Measurements from ENCODE around the gene SPNS2. TPM values are rescaled to one million over a fixed set of nuclear protein-coding genes. Genes with fewer than 3 reads are reported as not detected.

The SPNS2 gene
- total and polyA plus RNA-seq, 2 donors (not counting 1 experiment from before 2014, with no cell fraction given) = 0.17 TPM; not detected in 1

DNA sequence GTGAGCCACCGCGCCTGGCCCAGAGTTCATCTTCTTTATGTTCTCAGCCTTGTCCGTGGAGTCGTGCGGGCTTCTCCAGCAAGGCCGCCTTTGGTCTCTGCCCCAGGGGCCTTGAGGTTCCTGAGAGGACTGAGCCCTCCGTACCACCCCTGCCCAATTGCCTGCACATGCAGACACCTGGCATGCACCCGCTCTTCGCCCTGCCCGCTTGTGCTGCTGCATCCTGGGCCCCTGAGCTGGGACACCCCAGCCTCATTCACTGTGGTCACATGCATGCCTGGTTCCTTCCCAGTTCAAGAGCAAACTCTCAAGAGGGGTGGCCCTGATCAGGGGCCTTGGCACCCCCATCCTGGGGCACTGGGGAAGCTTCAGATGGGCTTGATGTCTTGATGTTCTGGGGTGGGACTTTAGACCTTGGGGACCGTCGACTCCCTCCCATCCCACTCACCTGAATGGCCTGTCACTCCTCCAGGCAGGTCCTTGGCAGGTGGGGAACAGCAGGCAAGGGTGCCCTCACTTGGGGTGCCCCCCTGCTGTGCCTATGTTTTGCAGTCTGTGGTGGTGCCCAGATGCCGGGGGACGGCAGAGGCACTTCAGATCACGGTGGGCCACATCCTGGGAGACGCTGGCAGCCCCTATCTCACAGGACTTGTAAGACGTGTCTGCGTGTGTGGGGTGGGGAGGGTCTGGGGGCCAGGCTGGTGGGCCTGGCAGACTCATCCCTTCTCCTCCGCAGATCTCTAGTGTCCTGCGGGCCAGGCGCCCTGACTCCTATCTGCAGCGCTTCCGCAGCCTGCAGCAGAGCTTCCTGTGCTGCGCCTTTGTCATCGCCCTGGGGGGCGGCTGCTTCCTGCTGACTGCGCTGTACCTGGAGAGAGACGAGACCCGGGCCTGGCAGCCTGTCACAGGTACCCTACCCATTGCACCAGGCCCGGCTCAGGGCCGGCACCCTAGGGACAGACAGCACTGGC, 12.7 kb upstream of the SPNS2 start:
- DNase-seq (ENCODE audit: low read depth in 2 of 2) = no peak
- Histone ChIP-seq H3K36me3 (ENCODE audit: control insufficient read depth, insufficient read depth, low read length) (no peaks in the 10 kb centered on the region), H3K27ac (ENCODE audit: insufficient read depth, low read length) (no peak overlapping the region)

DNA sequence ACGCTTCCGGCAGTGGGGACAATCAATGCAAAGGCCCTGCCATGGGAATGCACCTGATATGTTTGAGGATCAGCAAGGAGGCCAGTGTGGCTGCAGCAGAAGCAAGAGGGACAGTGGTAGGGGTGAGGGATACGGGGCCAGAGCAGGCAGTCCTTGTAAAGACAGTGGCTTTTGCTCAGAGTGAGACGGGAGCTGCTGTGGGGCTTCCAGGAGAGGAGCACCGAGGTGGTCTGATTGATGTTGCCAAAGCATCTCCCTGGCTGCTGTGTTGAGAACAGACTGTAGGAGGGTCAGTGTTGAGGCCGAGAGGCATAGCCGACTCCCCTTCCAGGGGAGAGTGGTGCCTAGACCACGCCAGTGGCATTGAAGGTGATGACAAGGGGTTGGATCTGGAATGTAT, 11.4 kb upstream of the SPNS2 start:
- Histone ChIP-seq H3K4me2 (ENCODE audit: extremely low read depth, insufficient read depth, low read length) (no peak overlapping the region), H3K79me2 (ENCODE audit: control insufficient read depth, insufficient read depth, low read length) (no peaks in the 10 kb centered on the region), H3K9ac (ENCODE audit: insufficient read depth, low read length) (no peak overlapping the region), H2AFZ (ENCODE audit: low read length) (no peak overlapping the region), H3K9me3 (ENCODE audit: control insufficient read depth, insufficient read depth, low read depth, low read length) (no peaks in the 10 kb centered on the region), H3K27me3 (ENCODE audit: control insufficient read depth, insufficient read depth, low read length) (no peaks in the 10 kb centered on the region), H3K4me1 (ENCODE audit: control insufficient read depth, extremely low read depth, insufficient read depth, low read length) (no peaks in the 10 kb centered on the region), H3K4me3 (replicated peaks in 1 of 4; ENCODE audit: control extremely low read depth in 1 of 4, insufficient read depth in 1 of 4, low read depth in 3 of 4, low read length in 4 of 4) (no peak overlapping the region), H3K27ac (ENCODE audit: insufficient read depth, low read length) (no peak overlapping the region), H4K20me1 (ENCODE audit: control insufficient read depth, extremely low read depth, insufficient read depth, low read length) (no peaks in the 10 kb centered on the region), H3K36me3 (ENCODE audit: control insufficient read depth, insufficient read depth, low read length) (no peaks in the 10 kb centered on the region)
- TF ChIP-seq, protein P1, sequence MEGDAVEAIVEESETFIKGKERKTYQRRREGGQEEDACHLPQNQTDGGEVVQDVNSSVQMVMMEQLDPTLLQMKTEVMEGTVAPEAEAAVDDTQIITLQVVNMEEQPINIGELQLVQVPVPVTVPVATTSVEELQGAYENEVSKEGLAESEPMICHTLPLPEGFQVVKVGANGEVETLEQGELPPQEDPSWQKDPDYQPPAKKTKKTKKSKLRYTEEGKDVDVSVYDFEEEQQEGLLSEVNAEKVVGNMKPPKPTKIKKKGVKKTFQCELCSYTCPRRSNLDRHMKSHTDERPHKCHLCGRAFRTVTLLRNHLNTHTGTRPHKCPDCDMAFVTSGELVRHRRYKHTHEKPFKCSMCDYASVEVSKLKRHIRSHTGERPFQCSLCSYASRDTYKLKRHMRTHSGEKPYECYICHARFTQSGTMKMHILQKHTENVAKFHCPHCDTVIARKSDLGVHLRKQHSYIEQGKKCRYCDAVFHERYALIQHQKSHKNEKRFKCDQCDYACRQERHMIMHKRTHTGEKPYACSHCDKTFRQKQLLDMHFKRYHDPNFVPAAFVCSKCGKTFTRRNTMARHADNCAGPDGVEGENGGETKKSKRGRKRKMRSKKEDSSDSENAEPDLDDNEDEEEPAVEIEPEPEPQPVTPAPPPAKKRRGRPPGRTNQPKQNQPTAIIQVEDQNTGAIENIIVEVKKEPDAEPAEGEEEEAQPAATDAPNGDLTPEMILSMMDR (conservative IDR thresholded peaks at IDR 0.05 in 1 of 2, IDR thresholded peaks at IDR 0.05 in 1 of 2; ENCODE audit: low read depth in 1 of 2, low read length in 2 of 2) = no peak
- TF ChIP-seq EZH2 (IDR thresholded peaks at IDR 0.05; ENCODE audit: low read length, missing control alignments) = no peak
- no peak for DNase-seq (ENCODE audit: low read depth in 2 of 2)

More for the DNA sequence above, 12.7 kb upstream of the SPNS2 start:
- Histone ChIP-seq H3K79me2 (ENCODE audit: control insufficient read depth, insufficient read depth, low read length) (no peaks in the 10 kb centered on the region), H2AFZ (ENCODE audit: low read length) (no peak overlapping the region), H3K9me3 (ENCODE audit: control insufficient read depth, insufficient read depth, low read depth, low read length) (no peaks in the 10 kb centered on the region), H3K27me3 (ENCODE audit: control insufficient read depth, insufficient read depth, low read length) (no peaks in the 10 kb centered on the region), H3K4me2 (ENCODE audit: extremely low read depth, insufficient read depth, low read length) (no peak overlapping the region), H4K20me1 (ENCODE audit: control insufficient read depth, extremely low read depth, insufficient read depth, low read length) (no peaks in the 10 kb centered on the region), H3K9ac (ENCODE audit: insufficient read depth, low read length) (no peak overlapping the region), H3K4me3 (replicated peaks in 1 of 4; ENCODE audit: control extremely low read depth in 1 of 4, insufficient read depth in 1 of 4, low read depth in 3 of 4, low read length in 4 of 4) (no peak overlapping the region), H3K4me1 (ENCODE audit: control insufficient read depth, extremely low read depth, insufficient read depth, low read length) (no peaks in the 10 kb centered on the region)
- TF ChIP-seq, protein P1 (conservative IDR thresholded peaks at IDR 0.05 in 1 of 2, IDR thresholded peaks at IDR 0.05 in 1 of 2; ENCODE audit: low read depth in 1 of 2, low read length in 2 of 2) = no peak
- no peak for TF ChIP-seq EZH2 (IDR thresholded peaks at IDR 0.05; ENCODE audit: low read length, missing control alignments)

DNA sequence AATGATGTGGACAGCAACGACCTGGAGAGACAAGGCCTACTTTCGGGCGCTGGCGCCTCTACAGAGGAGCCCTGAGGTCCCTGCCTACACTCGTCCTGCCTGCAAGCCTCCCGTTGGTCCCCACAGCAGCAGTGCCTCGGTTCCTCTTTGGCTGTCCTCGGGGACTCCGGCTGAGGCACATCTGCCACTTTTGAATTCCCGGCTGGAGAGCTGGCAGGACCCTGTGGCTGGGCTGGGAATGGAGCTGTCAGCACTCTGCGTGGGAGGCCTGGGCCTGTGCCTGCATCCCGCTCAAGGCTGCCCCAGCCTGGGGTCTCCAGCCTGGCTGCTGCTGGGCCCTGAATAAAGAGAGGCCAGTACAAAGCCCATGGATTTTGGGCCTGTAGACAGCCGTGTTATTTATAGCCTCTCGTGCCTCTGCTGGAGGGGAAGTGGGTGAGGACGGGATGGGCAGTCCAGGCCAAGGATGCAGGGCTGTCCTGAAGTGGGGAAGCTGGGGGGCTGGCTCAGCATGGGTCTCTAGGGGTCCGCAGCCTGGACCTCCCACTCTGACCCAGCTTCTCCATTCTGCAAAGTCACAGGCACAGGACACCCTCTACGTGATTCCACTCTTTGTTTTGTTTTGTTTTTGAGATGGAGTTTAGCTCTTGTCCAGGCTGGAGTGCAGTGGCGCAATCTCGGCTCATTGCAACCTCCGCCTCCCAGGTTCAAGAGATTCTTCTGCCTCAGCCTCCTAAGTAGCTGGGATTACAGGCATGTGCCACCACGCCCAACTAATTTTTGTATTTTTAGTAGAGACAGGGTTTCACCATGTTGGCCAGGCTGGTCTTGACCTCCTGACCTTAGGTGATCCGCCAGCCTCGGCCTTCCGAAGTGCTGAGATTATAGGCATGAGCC, 10.6 kb upstream of the SPNS2 start:
- Histone ChIP-seq H3K79me2 (ENCODE audit: control insufficient read depth, insufficient read depth, low read length) (no peaks in the 10 kb centered on the region), H3K9me3 (ENCODE audit: control insufficient read depth, insufficient read depth, low read depth, low read length) (no peaks in the 10 kb centered on the region), H3K27ac (ENCODE audit: insufficient read depth, low read length) (no peak overlapping the region), H3K36me3 (ENCODE audit: control insufficient read depth, insufficient read depth, low read length) (no peaks in the 10 kb centered on the region), H3K4me2 (ENCODE audit: extremely low read depth, insufficient read depth, low read length) (no peak overlapping the region), H4K20me1 (ENCODE audit: control insufficient read depth, extremely low read depth, insufficient read depth, low read length) (no peaks in the 10 kb centered on the region), H3K4me1 (ENCODE audit: control insufficient read depth, extremely low read depth, insufficient read depth, low read length) (no peaks in the 10 kb centered on the region), H3K9ac (ENCODE audit: insufficient read depth, low read length) (no peak overlapping the region), H3K27me3 (ENCODE audit: control insufficient read depth, insufficient read depth, low read length) (no peaks in the 10 kb centered on the region), H2AFZ (ENCODE audit: low read length) (no peak overlapping the region), H3K4me3 (replicated peaks in 1 of 4; ENCODE audit: control extremely low read depth in 1 of 4, insufficient read depth in 1 of 4, low read depth in 3 of 4, low read length in 4 of 4) (no peak overlapping the region)
- TF ChIP-seq, protein P1 (conservative IDR thresholded peaks at IDR 0.05 in 1 of 2, IDR thresholded peaks at IDR 0.05 in 1 of 2; ENCODE audit: low read depth in 1 of 2, low read length in 2 of 2) = no peak
- no peak for TF ChIP-seq EZH2 (IDR thresholded peaks at IDR 0.05; ENCODE audit: low read length, missing control alignments)
- no peak for DNase-seq (ENCODE audit: low read depth in 2 of 2)
